Mammary microvascular endothelial cell (primary cell): ENCODE data around the gene ARFRP1. TPM values are rescaled to one million over a fixed set of nuclear protein-coding genes. Genes with fewer than 3 reads are reported as not detected.

Experiments
- total RNA-seq: library from RNA; depleted of rRNA; stranded (reverse); fragments of >200 nt; gene quantifications from 2 replicates; pipeline ENCODE4 v1.2.3, GENCODE V29; 2015

The ARFRP1 gene, protein sequence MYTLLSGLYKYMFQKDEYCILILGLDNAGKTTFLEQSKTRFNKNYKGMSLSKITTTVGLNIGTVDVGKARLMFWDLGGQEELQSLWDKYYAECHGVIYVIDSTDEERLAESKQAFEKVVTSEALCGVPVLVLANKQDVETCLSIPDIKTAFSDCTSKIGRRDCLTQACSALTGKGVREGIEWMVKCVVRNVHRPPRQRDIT
- 47.4 and 50.4 TPM in 2 replicates for total RNA-seq

GRCh38 chr20:63707558-63708300 is at the start of gene ARFRP1, which contains the start of gene ZGPAT:
Gene ARFRP1 (minus strand): TSS chr20:63707976. CDS start chr20:63707091, 885 bp downstream.
Gene ZGPAT (plus strand): TSS chr20:63708039. CDS start chr20:63708581, 542 bp downstream.

DNA sequence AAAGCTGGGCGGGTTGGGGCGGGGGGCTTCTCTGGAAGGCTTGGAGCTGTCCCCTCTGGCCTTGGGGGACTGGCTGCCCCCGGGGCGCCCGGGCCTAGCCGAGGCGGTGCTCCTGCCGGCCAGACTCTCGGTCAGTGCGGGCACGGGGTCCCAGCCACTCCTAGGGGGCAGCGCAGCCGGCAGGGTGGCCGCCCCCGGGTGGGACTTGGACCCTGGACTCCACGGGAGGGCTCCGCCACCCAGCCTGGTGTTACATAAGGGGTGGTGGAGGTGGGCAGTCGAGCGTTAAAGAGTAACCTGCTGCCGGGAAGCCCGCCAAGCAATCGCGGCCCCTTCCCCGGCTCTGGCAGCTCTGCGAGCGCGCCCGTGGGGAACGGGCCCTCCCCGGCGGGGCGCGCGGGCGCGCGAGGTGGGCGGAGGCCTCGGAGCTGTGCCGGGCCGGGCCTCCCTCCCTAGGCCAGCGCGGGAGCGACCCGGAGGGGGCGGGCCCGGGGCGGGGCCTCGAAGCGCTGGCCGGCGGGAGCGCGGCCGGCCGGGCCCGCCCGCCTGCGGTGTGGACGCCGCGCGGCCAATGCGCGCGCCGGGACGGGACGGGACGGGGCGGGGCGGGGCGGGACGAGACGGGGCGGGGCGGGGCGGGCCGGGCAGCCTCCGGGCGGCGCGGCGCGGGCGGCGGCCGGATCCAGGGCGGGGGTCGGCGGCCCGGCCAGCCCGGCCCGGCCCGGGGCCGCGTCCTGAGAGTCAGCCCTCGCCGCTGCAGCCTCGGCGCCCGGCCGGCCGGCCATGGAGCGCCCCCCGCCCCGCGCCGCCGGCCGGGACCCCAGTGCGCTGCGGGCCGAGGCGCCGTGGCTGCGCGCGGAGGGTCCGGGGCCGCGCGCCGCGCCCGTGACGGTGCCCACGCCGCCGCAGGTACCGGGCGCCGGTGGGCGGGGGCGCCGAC is 31.6 kb upstream of the ARFRP1 start, which contains the start of gene SLC2A4RG:
TSS of gene SLC2A4RG (plus strand) at position 647 of the 940 bp plus-strand sequence. CDS start at position 784, 137 bp downstream.

GRCh38 chr20:63735859-63736718 is 28.3 kb upstream of the ARFRP1 start, which contains the start of gene LIME1:
Gene LIME1 (plus strand): TSS chr20:63736664. CDS start chr20:63737550, 886 bp downstream.

DNA sequence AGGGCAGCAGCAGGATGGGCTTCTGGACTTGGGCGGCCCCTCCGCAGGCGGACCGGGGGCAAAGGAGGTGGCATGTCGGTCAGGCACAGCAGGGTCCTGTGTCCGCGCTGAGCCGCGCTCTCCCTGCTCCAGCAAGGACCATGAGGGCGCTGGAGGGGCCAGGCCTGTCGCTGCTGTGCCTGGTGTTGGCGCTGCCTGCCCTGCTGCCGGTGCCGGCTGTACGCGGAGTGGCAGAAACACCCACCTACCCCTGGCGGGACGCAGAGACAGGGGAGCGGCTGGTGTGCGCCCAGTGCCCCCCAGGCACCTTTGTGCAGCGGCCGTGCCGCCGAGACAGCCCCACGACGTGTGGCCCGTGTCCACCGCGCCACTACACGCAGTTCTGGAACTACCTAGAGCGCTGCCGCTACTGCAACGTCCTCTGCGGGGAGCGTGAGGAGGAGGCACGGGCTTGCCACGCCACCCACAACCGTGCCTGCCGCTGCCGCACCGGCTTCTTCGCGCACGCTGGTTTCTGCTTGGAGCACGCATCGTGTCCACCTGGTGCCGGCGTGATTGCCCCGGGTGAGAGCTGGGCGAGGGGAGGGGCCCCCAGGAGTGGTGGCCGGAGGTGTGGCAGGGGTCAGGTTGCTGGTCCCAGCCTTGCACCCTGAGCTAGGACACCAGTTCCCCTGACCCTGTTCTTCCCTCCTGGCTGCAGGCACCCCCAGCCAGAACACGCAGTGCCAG is 11.0 kb downstream of the ARFRP1 start, which contains the start of gene TNFRSF6B:
TSS of gene TNFRSF6B (plus strand) at position 25 of the 729 bp plus-strand sequence. CDS start at position 141, 116 bp downstream.

GRCh38 chr20:63657937-63658748 is 49.6 kb downstream of the ARFRP1 start, which contains the start of gene RTEL1:
Gene RTEL1 (plus strand): TSS chr20:63658312. CDS start chr20:63659403, 1,091 bp downstream.

GRCh38 chr20:63653041-63653973 is 54.5 kb downstream of the ARFRP1 start, which contains the start of gene STMN3:
Gene STMN3 (minus strand): TSS chr20:63653424. CDS start chr20:63653345, 79 bp downstream.

Other genes with a start within 250 kb of the ARFRP1 start
- gene KCNQ2, start 235.3 kb downstream of the ARFRP1 start, total RNA-seq, result not detected in 2 replicates
- gene EEF1A2, start 208.9 kb downstream of the ARFRP1 start, total RNA-seq, result 0.20 and 0.40 TPM in 2 replicates
- gene PPDPF, start 187.2 kb downstream of the ARFRP1 start, total RNA-seq, result 81.9 and 90.7 TPM in 2 replicates
- 0.05 TPM in 1 of 2 replicates, not detected in the other for gene PTK6, start 170.6 kb downstream of the ARFRP1 start, total RNA-seq
- not detected in 2 replicates for gene SRMS, start 160.2 kb downstream of the ARFRP1 start, total RNA-seq
- 0.69 and 0.80 TPM in 2 replicates for gene FNDC11, start 153.8 kb downstream of the ARFRP1 start, total RNA-seq
- 115 and 116 TPM in 2 replicates for gene HELZ2, start 133.7 kb downstream of the ARFRP1 start, total RNA-seq
- 11.5 and 12.0 TPM in 2 replicates for gene GMEB2, start 80.9 kb downstream of the ARFRP1 start, total RNA-seq
- 1.7 and 3.1 TPM in 2 replicates for gene STMN3, start 54.6 kb downstream of the ARFRP1 start, total RNA-seq
- gene RTEL1, start 49.7 kb downstream of the ARFRP1 start, total RNA-seq, result 16.6 and 23.3 TPM in 2 replicates
- gene TNFRSF6B, start 11.3 kb downstream of the ARFRP1 start, total RNA-seq, result 298 and 328 TPM in 2 replicates
- 32.4 and 35.8 TPM in 2 replicates for gene ZGPAT, start 63 bp upstream of the ARFRP1 start, total RNA-seq
- 3.9 and 5.5 TPM in 2 replicates for gene LIME1, start 28.7 kb upstream of the ARFRP1 start, total RNA-seq
- gene SLC2A4RG, start 31.8 kb upstream of the ARFRP1 start, total RNA-seq, result 30.6 and 42.5 TPM in 2 replicates
- 2.7 and 2.9 TPM in 2 replicates for gene ZBTB46, start 123.3 kb upstream of the ARFRP1 start, total RNA-seq
- gene ABHD16B, start 153.5 kb upstream of the ARFRP1 start, total RNA-seq, result not detected in 2 replicates
- 153 and 179 TPM in 2 replicates for gene TPD52L2, start 157.3 kb upstream of the ARFRP1 start, total RNA-seq
- 67.8 and 71.2 TPM in 2 replicates for gene DNAJC5, start 187.2 kb upstream of the ARFRP1 start, total RNA-seq
- gene UCKL1, start 248.4 kb upstream of the ARFRP1 start, total RNA-seq, result 27.4 and 33.7 TPM in 2 replicates